Measurements from ENCODE around the gene COX4I2.

COX4I2 gene

DNA sequence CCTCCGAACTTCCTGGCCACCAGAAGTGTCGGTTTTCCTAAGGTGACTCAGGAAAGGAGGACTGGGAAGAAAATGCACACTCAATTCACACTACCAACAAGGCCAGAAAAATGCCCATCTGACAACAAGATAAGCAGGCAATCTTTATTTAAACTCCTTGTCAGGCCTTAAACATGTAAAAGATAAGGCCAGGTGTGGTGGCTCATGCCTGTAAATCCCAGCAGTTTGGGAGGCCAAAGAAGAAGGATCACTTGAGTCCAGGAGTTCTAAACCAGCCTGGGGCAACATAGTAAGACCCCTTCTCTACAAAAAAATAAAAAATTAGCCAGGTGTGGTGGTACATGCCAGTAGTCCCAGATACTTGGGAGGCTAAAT is 40.2 kb upstream of the COX4I2 start:
- ATAC-seq (ENCODE audit: low read depth): no peak
- H3K27ac ChIP-seq (ENCODE audit: poor library complexity, severe bottlenecking): peak overlapping the region; percentile 80
- no peak overlapping the region for H3K4me3 ChIP-seq (ENCODE audit: severe bottlenecking)

DNA sequence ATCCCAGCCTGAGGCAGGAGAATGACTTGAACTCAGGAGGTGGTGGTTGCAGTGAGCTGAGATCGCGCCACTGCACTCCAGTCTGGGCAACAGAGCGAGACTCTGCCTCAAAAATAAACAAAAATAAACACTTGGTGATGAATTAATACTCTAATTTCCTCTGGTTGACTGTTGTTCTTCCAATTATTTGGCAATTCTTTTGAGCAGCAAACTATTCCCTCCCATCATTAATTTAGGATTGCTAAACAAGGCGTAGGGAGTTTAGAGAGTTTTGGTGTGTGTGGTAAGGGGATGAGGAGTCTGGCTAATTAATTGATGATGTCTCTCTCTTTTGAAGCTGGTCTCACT is 35.3 kb upstream of the COX4I2 start:
- Histone ChIP-seq H3K27ac (ENCODE audit: poor library complexity, severe bottlenecking) (peak overlapping the region; percentile 88), H3K27me3 (ENCODE audit: insufficient read depth, poor library complexity, severe bottlenecking) (no peaks in the 10 kb centered on the region), H3K4me1 (ENCODE audit: insufficient read depth, poor library complexity, severe bottlenecking) (peaks cover 17% of the 10 kb centered on the region), H3K9me3 (ENCODE audit: severe bottlenecking) (no peaks in the 10 kb centered on the region), H3K36me3 (ENCODE audit: low read depth) (peaks cover 18% of the 10 kb centered on the region), H3K4me3 (ENCODE audit: severe bottlenecking) (no peak overlapping the region)
- ATAC-seq (ENCODE audit: low read depth): no peak
- DNase-seq (ENCODE audit: low spot score): no peak
- TF ChIP-seq, protein P1, sequence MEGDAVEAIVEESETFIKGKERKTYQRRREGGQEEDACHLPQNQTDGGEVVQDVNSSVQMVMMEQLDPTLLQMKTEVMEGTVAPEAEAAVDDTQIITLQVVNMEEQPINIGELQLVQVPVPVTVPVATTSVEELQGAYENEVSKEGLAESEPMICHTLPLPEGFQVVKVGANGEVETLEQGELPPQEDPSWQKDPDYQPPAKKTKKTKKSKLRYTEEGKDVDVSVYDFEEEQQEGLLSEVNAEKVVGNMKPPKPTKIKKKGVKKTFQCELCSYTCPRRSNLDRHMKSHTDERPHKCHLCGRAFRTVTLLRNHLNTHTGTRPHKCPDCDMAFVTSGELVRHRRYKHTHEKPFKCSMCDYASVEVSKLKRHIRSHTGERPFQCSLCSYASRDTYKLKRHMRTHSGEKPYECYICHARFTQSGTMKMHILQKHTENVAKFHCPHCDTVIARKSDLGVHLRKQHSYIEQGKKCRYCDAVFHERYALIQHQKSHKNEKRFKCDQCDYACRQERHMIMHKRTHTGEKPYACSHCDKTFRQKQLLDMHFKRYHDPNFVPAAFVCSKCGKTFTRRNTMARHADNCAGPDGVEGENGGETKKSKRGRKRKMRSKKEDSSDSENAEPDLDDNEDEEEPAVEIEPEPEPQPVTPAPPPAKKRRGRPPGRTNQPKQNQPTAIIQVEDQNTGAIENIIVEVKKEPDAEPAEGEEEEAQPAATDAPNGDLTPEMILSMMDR (IDR thresholded peaks at IDR 0.05; ENCODE audit: poor library complexity, severe bottlenecking): no peak

More for the DNA sequence above, 40.2 kb upstream of the COX4I2 start:
- no peak for DNase-seq (ENCODE audit: low spot score)
- Histone ChIP-seq H3K4me1 (ENCODE audit: insufficient read depth, poor library complexity, severe bottlenecking) (peaks cover 34% of the 10 kb centered on the region), H3K36me3 (ENCODE audit: low read depth) (no peaks in the 10 kb centered on the region), H3K27me3 (ENCODE audit: insufficient read depth, poor library complexity, severe bottlenecking) (no peaks in the 10 kb centered on the region), H3K9me3 (ENCODE audit: severe bottlenecking) (no peaks in the 10 kb centered on the region)
- TF ChIP-seq, protein P1 (IDR thresholded peaks at IDR 0.05; ENCODE audit: poor library complexity, severe bottlenecking): no peak

DNA sequence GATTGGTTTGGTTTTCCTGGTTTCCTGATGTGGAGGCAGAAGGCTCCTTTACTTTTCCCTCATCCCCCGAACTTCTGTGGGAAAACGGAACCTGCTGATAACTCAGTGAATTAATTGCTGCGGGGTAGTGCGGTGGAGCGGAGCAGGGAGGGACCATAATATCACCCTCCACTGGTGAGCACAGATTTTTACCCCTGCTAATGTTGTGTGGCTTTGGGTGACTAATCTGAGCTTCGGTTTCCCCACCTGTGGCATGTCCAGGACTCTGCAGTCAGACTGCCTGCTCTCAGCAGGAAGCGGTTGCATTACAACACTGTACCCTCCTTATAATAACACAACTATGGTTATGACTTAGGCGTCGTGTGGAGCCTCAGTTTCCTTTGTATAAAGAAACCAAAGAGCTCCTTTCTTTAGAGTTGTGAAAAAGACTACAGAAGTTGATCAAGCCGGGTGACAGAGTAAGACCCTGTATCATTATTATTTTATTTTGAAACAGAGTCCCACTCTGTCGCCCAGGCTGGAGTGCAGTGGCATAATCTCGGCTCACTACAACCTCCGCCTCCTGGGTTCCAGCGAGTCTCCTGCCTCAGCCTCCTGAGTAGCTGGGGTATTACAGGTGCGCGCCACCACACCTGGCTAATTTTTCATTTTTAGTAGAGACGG is 34.8 kb upstream of the COX4I2 start:
- TF ChIP-seq, protein P1 (IDR thresholded peaks at IDR 0.05; ENCODE audit: poor library complexity, severe bottlenecking): peak; percentile 21
- Histone ChIP-seq H3K9me3 (ENCODE audit: severe bottlenecking) (no peaks in the 10 kb centered on the region), H3K4me1 (ENCODE audit: insufficient read depth, poor library complexity, severe bottlenecking) (peaks cover 22% of the 10 kb centered on the region), H3K36me3 (ENCODE audit: low read depth) (peaks cover 18% of the 10 kb centered on the region), H3K27me3 (ENCODE audit: insufficient read depth, poor library complexity, severe bottlenecking) (no peaks in the 10 kb centered on the region), H3K4me3 (ENCODE audit: severe bottlenecking) (no peak overlapping the region), H3K27ac (ENCODE audit: poor library complexity, severe bottlenecking) (peak overlapping the region; percentile 88)
- peak; percentile 84 for DNase-seq (ENCODE audit: low spot score)
- peak; percentile 41 for ATAC-seq (ENCODE audit: low read depth)

DNA sequence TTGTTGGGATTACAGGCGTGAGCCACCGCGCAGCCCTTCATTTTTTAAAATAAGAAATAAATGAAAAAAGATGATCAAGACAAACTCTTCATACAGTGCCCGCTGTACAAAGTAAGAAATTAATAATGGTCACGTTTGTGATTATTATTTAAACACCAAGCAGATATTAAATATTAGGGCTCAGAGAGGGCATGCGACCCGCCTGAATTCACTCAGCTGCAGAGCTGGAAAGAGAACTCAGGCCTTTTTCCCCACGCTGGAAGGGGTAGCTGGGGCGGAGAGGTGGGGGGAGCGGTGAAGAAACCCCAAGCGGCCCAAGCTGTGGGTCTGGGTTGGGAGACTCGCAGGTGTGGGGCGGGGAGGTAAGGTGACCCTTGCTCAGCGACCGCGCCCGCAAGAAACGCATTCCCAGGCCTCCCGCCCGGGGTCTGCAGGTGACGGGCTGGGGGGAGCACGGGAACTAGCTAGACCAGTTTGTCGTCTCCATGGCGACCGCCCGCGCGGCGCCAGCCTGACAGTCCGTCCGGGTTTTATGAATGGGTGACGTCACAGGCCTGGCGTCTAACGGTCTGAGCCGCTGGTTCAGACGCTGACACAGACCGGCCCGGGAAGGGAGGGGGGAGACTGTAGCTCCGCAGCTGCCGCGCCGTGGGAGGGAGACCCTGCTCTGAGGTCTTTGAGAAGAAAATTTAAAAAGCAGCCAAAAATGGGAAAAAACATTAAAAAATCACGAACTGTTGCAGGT is 33.7 kb upstream of the COX4I2 start:
- H3K9me3 ChIP-seq (ENCODE audit: severe bottlenecking): no peaks in the 10 kb centered on the region
- H3K4me3 ChIP-seq (ENCODE audit: severe bottlenecking): peak overlapping the region; percentile 91
- H3K27me3 ChIP-seq (ENCODE audit: insufficient read depth, poor library complexity, severe bottlenecking): no peaks in the 10 kb centered on the region
- ATAC-seq (ENCODE audit: low read depth) (peak; percentile 37), DNase-seq (ENCODE audit: low spot score) (peak; percentile 100)
- TF ChIP-seq, protein P1 (IDR thresholded peaks at IDR 0.05; ENCODE audit: poor library complexity, severe bottlenecking): no peak
- H3K4me1 ChIP-seq (ENCODE audit: insufficient read depth, poor library complexity, severe bottlenecking): peaks cover 31% of the 10 kb centered on the region
- H3K27ac ChIP-seq (ENCODE audit: poor library complexity, severe bottlenecking): peak overlapping the region; percentile 88
- H3K36me3 ChIP-seq (ENCODE audit: low read depth): peaks cover 18% of the 10 kb centered on the region

Measured in RWPE2 (cell line).